PC-3 (cell line): Measurements from ENCODE around the gene CSF2RB.

Experiments used
- EZH2 ChIP-seq: fragments of 300-600 bp; sonication (generic); IDR thresholded peaks from one replicate; pipeline ENCODE4 v1.6.1; 2017; ENCODE audit warnings: antibody characterized with exemption, mild to moderate bottlenecking, low read length; ENCODE audit not compliant: unreplicated experiment
- TF ChIP-seq, protein P1 (sequence below): fragments of 300-600 bp; sonication (generic); conservative IDR thresholded peaks from 2 replicates; pipeline ENCODE4 v1.5.1; 2017; ENCODE audit warnings: antibody characterized with exemption, low read depth, mild to moderate bottlenecking, low read length

GRCh38 chr22:36981247-36981775 is 67.9 kb downstream of the CSF2RB start:
- TF ChIP-seq, protein P1, sequence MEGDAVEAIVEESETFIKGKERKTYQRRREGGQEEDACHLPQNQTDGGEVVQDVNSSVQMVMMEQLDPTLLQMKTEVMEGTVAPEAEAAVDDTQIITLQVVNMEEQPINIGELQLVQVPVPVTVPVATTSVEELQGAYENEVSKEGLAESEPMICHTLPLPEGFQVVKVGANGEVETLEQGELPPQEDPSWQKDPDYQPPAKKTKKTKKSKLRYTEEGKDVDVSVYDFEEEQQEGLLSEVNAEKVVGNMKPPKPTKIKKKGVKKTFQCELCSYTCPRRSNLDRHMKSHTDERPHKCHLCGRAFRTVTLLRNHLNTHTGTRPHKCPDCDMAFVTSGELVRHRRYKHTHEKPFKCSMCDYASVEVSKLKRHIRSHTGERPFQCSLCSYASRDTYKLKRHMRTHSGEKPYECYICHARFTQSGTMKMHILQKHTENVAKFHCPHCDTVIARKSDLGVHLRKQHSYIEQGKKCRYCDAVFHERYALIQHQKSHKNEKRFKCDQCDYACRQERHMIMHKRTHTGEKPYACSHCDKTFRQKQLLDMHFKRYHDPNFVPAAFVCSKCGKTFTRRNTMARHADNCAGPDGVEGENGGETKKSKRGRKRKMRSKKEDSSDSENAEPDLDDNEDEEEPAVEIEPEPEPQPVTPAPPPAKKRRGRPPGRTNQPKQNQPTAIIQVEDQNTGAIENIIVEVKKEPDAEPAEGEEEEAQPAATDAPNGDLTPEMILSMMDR, result no peak
- no peak for TF ChIP-seq EZH2
